GM12875 (cell line): ENCODE measurements around the gene HPCAL1.

Source experiments
- H3K4me3 ChIP-seq: one replicate; pipeline ENCODE4 v1.5.1; 2011; ENCODE audit warnings: low read depth, low read length, control low read depth
- CTCF ChIP-seq: IDR thresholded peaks from 2 replicates; pipeline ENCODE4 v1.5.1; 2011; ENCODE audit warnings: low read depth, mild to moderate bottlenecking, control low read depth, inconsistent platforms, low read length, moderate library complexity, borderline replicate concordance; ENCODE audit not compliant: insufficient read depth

Gene HPCAL1

GRCh38 chr2:10302479-10303180 lies at the start of gene HPCAL1:
TSS of gene HPCAL1 (plus strand) at chr2:10302904. CDS start at chr2:10419758, 116,854 bp downstream.
- peak; percentile 68 for TF ChIP-seq CTCF
- peak within 1 kb of the TSS; percentile 49 for H3K4me3 ChIP-seq

- TF ChIP-seq CTCF: no peak
- no peak overlapping the region for H3K4me3 ChIP-seq
Measured at GRCh38 chr2:10253596-10254372, 48.9 kb upstream of the HPCAL1 start.

GRCh38 chr2:10254373-10255188 lies 48.1 kb upstream of the HPCAL1 start:
- no peak for TF ChIP-seq CTCF

GRCh38 chr2:10255189-10256030 lies 47.3 kb upstream of the HPCAL1 start:
- no peak for TF ChIP-seq CTCF
- H3K4me3 ChIP-seq: no peak overlapping the region

More at GRCh38 chr2:10254373-10255188, 48.1 kb upstream of the HPCAL1 start:
- H3K4me3 ChIP-seq: no peak overlapping the region

- H3K4me3 ChIP-seq: no peak overlapping the region
Measured at GRCh38 chr2:10256031-10256514, 46.6 kb upstream of the HPCAL1 start.

More at GRCh38 chr2:10256031-10256514, 46.6 kb upstream of the HPCAL1 start:
- no peak for TF ChIP-seq CTCF
